Neural cell (in vitro differentiated cells): Measurements from ENCODE around the gene KLRB1. TPM values are rescaled to one million over a fixed set of nuclear protein-coding genes. Genes with fewer than 3 reads are reported as not detected.
"Not testable (repeated sequence)": the region's sequence is repeated elsewhere in the genome, so short reads cannot be mapped to it uniquely, and the experiment has no call there.

ENCODE experiments used
- H2AFZ ChIP-seq: fragments of 200-600, 300-800 bp; sonication (generic), shearing (Covaris generic); 2 replicates; pipeline ENCODE4 v1.6.0; 2014; ENCODE audit warnings: low read depth, mild to moderate bottlenecking, antibody characterized with exemption, low read length, moderate library complexity
- H3F3A ChIP-seq: fragments of 200-600 bp; shearing (Covaris generic); 2 replicates; pipeline ENCODE4 v1.6.1; 2016; ENCODE audit warnings: mild to moderate bottlenecking, moderate library complexity, mixed read lengths, antibody characterized with exemption, low read length; ENCODE audit not compliant: insufficient read depth, poor library complexity, severe bottlenecking
- H3K27ac ChIP-seq: fragments of 200-600, 300-800 bp; sonication (generic), shearing (Covaris generic); 2 replicates; pipeline ENCODE4 v1.5.1; 2014; ENCODE audit warnings: mild to moderate bottlenecking, low read length, moderate library complexity
- H3K27me3 ChIP-seq: fragments of 300-800, 200-600 bp; sonication (generic), shearing (Covaris generic); 2 replicates; pipeline ENCODE4 v1.6.0; 2014; ENCODE audit warnings: mild to moderate bottlenecking, low read depth, low read length, moderate library complexity; ENCODE audit not compliant: insufficient read depth
- H3K36me3 ChIP-seq: fragments of 300-800, 200-600 bp; sonication (generic), shearing (Covaris generic); 2 replicates; pipeline ENCODE4 v1.5.1; 2014; ENCODE audit warnings: mild to moderate bottlenecking, antibody characterized with exemption, low read length, moderate library complexity; ENCODE audit not compliant: insufficient read depth
- H3K4me2 ChIP-seq: fragments of 300-800, 200-600 bp; sonication (generic), shearing (Covaris generic); 2 replicates; pipeline ENCODE4 v1.6.0; 2014; ENCODE audit warnings: mild to moderate bottlenecking, low read length
- H3K4me3 ChIP-seq: fragments of 300-800, 200-600 bp; sonication (generic), shearing (Covaris generic); 2 replicates; pipeline ENCODE4 v1.5.1; 2014; ENCODE audit warnings: mild to moderate bottlenecking, low read length, moderate library complexity
- H3K79me2 ChIP-seq: fragments of 200-600 bp; shearing (Covaris generic); replicated peaks from 2 replicates; pipeline ENCODE4 v1.6.0; 2014; ENCODE audit warnings: mild to moderate bottlenecking, low read length, moderate library complexity; ENCODE audit not compliant: insufficient read depth
- H3K9ac ChIP-seq: fragments of 300-800, 200-600 bp; sonication (generic), shearing (Covaris generic); 2 replicates; pipeline ENCODE4 v1.6.1; 2016; ENCODE audit warnings: mild to moderate bottlenecking, low read length, mixed read lengths
- H3K9me2 ChIP-seq: fragments of 200-600 bp; shearing (Covaris generic); 2 replicates; pipeline ENCODE4 v1.6.1; 2016; ENCODE audit warnings: mild to moderate bottlenecking, low read length, mixed read lengths; ENCODE audit not compliant: insufficient read depth
- H3K9me3 ChIP-seq: fragments of 200-600, 300-800 bp; sonication (generic), shearing (Covaris generic); 2 replicates; pipeline ENCODE4 v1.6.1; 2016; ENCODE audit warnings: mild to moderate bottlenecking, mixed run types, low read length, moderate library complexity, mixed read lengths
- H4K20me1 ChIP-seq: fragments of 200-600 bp; shearing (Covaris generic); 2 replicates; pipeline ENCODE4 v1.6.1; 2016; ENCODE audit warnings: mild to moderate bottlenecking, mixed run types; ENCODE audit not compliant: insufficient read depth
- polyA plus RNA-seq: library from polyadenylated mRNA; depleted of rRNA; stranded (reverse); fragments of >200 nt; gene quantifications from 2 replicates; pipeline ENCODE4 v1.2.3, GENCODE V29; 2014
- small RNA-seq, 3 experiments: library from RNA; depleted of rRNA; stranded (forward); fragments of <200 nt; gene quantifications; one replicate each; pipeline ENCODE3, GENCODE V24; 2012

Gene KLRB1
- polyA plus RNA-seq, 1 donor from 2014 or later, result not detected

DNA sequence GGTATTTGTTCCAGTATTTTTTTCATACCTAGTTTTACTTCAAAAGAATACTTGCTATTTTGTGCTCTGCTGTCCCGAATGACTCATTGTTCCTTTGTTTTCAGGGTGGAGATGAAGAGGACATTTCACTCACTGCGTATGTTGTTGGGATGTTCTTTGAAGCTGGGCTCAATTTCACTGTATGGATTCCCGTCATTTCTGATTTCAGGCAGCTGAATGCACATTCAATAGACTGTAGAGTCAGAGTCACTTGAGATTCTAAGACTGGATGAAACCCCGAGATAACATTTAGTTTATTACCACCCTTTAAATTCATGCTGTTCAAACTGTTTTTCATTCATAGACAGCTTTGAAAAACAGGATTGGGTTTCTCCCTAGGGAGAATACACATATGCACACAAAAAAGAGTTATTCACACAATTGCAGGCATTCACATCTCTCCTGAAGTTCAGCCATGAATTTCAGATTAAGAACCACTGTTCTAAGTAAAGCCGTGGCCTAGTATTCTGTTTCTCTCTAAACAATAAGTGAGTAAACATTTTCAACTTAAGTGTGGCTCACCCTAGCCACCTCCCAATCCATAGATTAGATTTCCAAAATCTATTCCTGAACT lies 44.8 kb downstream of the KLRB1 start:
- not testable (repeated sequence) for H3K79me2 ChIP-seq, H3K4me2 ChIP-seq

DNA sequence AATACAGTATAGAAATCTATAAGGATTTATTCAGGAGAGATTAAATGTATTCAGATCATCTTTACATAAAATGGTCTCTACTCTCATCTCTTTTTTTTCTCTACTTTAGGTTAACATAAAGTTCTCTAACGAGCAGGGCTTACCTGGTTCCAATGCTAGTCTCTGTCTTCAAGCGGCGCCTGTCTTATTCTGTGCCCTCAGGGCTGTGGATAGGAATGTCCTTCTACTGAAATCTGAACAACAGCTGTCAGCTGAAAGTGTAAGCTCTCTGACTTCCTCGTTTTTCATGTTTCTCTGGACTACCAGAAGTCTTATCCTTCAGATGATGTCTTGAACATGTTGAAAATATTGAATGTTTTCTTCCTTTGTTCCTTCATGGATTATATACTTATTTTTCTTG lies 62.2 kb downstream of the KLRB1 start:
- not testable (repeated sequence) for H2AFZ ChIP-seq, H3K9ac ChIP-seq, H3K9me2 ChIP-seq, H3K27ac ChIP-seq, H3K79me2 ChIP-seq, H3K4me2 ChIP-seq, H3K36me3 ChIP-seq, H4K20me1 ChIP-seq, H3K9me3 ChIP-seq, H3K4me3 ChIP-seq, H3K27me3 ChIP-seq, H3F3A ChIP-seq

More for the DNA sequence above, 44.8 kb downstream of the KLRB1 start:
- not testable (repeated sequence) for H3K4me3 ChIP-seq, H3K9ac ChIP-seq, H3K36me3 ChIP-seq, H3K27ac ChIP-seq, H3K27me3 ChIP-seq, H4K20me1 ChIP-seq, H3K9me3 ChIP-seq, H3F3A ChIP-seq, H2AFZ ChIP-seq, H3K9me2 ChIP-seq

Small RNA genes within 50 kb of the gene (small RNA-seq; reads per million reads assigned to genes)
- gene AC010186.4 (0 reads per million in 3 experiments), gene RNU6-700P (0 reads per million in 3 experiments)

Other genes starting within 250 kb of the KLRB1 start
- gene CLEC2D, start 61.8 kb upstream of the KLRB1 start, polyA plus RNA-seq, result 2.6 and 3.7 TPM in 2 replicates
- gene CLECL1, start 125.2 kb upstream of the KLRB1 start, polyA plus RNA-seq, result not detected in 2 replicates
- 0.70 and 0.72 TPM in 2 replicates for gene CD69, start 153.0 kb upstream of the KLRB1 start, polyA plus RNA-seq
- not detected in 2 replicates for gene KLRF1, start 219.6 kb upstream of the KLRB1 start, polyA plus RNA-seq